Activated CD8-positive, alpha-beta memory T cell treated with anti-CD3 and anti-CD28 coated beads, Interleukin-2, amount 10 ng/mL, durations not matched to agents 7 days and 5 days (primary cell): Measurements from ENCODE around the gene FRG2C. TPM values are rescaled to one million over a fixed set of nuclear protein-coding genes. Genes with fewer than 3 reads are reported as not detected.

Experiments used
- ATAC-seq: fragments of 150-1000 bp; cut with Tn5 transposase; one replicate; pipeline ENCODE4 v1.10.0; 2021; ENCODE audit warnings: moderate library complexity
- CTCF ChIA-PET: fragments of 350-600 bp; sonication (Branson Sonifier 250); formaldehyde crosslinking; loops from one replicate; lab custom pipeline; 2021; ENCODE audit warnings: antibody characterized with exemption; lab: Charles Lee
- DNase-seq: peaks from one replicate; pipeline ENCODE4 v3.0.0-alpha.2; 2020
- H3K27ac Mint-ChIP-seq: one replicate; pipeline ENCODE4 v1.8.0; 2021; ENCODE audit warnings: mild to moderate bottlenecking, mixed read lengths
- H3K27me3 Mint-ChIP-seq: one replicate; pipeline ENCODE4 v1.8.0; 2021; ENCODE audit warnings: mixed read lengths
- H3K36me3 Mint-ChIP-seq: one replicate; pipeline ENCODE4 v1.8.0; 2021; ENCODE audit warnings: mild to moderate bottlenecking, mixed read lengths
- H3K4me1 Mint-ChIP-seq: one replicate; pipeline ENCODE4 v1.8.0; 2021; ENCODE audit warnings: mixed read lengths
- H3K4me3 Mint-ChIP-seq: one replicate; pipeline ENCODE4 v1.8.0; 2021; ENCODE audit warnings: mild to moderate bottlenecking, moderate library complexity, mixed read lengths
- H3K9me3 Mint-ChIP-seq: one replicate; pipeline ENCODE4 v1.8.0; 2022; ENCODE audit warnings: low read depth, mixed read lengths
- microRNA-seq: library from miRNA; unstranded; fragments of <30 nt; microRNA quantifications from one replicate; pipeline ENCODE4 v1.2.0, GENCODE V29; 2022
- total RNA-seq, 2 experiments: library from RNA; stranded (reverse); gene quantifications; one replicate each; pipeline ENCODE4 v1.2.3, GENCODE V29; 2021

FRG2C gene
- total RNA-seq, 2 experiments from 2014 or later = not detected

GRCh38 chr3:75687323-75687722, 23.2 kb downstream of the FRG2C start:
- H3K36me3 Mint-ChIP-seq = no peaks in the 10 kb centered on the region
- ATAC-seq (no peak), DNase-seq (no peak)
- H3K9me3 Mint-ChIP-seq = peaks cover 5% of the 10 kb centered on the region
- no peak overlapping the region for H3K4me3 Mint-ChIP-seq
- no peaks in the 10 kb centered on the region for H3K27me3 Mint-ChIP-seq
- CTCF ChIA-PET = no interaction called here
- H3K27ac Mint-ChIP-seq = no peak overlapping the region
- no peaks in the 10 kb centered on the region for H3K4me1 Mint-ChIP-seq

GRCh38 chr3:75692061-75692460, 27.9 kb downstream of the FRG2C start:
- no peak for DNase-seq
- Mint-ChIP-seq H3K9me3 (peaks cover 11% of the 10 kb centered on the region), H3K4me3 (no peak overlapping the region), H3K27ac (no peak overlapping the region), H3K36me3 (no peaks in the 10 kb centered on the region), H3K4me1 (no peaks in the 10 kb centered on the region), H3K27me3 (no peaks in the 10 kb centered on the region)
- ATAC-seq = no peak
- CTCF ChIA-PET = no interaction called here

Small RNA genes lying within 50 kb of the gene (microRNA-seq; reads per million reads assigned to microRNA genes)
- not detected for gene MIR1324

Other genes with a start within 250 kb of the FRG2C start
- gene ZNF717, start 121.2 kb downstream of the FRG2C start, total RNA-seq = 10 to 100 TPM; 10.7 to 12.4 TPM